Thoracic aorta (tissue), 2 donors: ENCODE measurements around the gene HEPH. TPM values are rescaled to one million over a fixed set of nuclear protein-coding genes. Genes with fewer than 3 reads are reported as not detected.

ENCODE experiments used
- total RNA-seq, 2 donors: library from RNA; depleted of rRNA; stranded (reverse); fragments of >200 nt; gene quantifications; one replicate each; pipeline versions ENCODE4 v1.1.0 to v1.2.3, GENCODE V29; 2016

Gene HEPH
- total RNA-seq, 2 donors from 2014 or later = 95.7 to 109 TPM

Other genes starting within 250 kb of the HEPH start
- gene VSIG4, start 124.2 kb upstream of the HEPH start, total RNA-seq = 100 to 1,000 TPM; 154 to 311 TPM